Skin epidermis (tissue), 12 donors: ENCODE measurements around the gene APOE.
"Not testable (repeated sequence)": the region's sequence is repeated elsewhere in the genome, so short reads cannot be mapped to it uniquely, and the experiment has no call there.

Experiments
- H3K27ac ChIP-seq, 21 experiments: fragments of 200-600 bp; sonication (generic) in 11 of 21; one replicate each; pipeline ENCODE4 v1.5.0; 2020; ENCODE audit warnings: mild to moderate bottlenecking in 3 of 21, inconsistent platforms in 2 of 21, moderate library complexity in 2 of 21
- H3K4me3 ChIP-seq, 7 experiments: fragments of 200-600 bp; sonication (generic) in 2 of 7; one replicate each; pipeline ENCODE4 v1.5.0; 2020; ENCODE audit warnings: inconsistent platforms in 2 of 7, mild to moderate bottlenecking in 2 of 7, moderate library complexity in 1 of 7

Gene APOE

GRCh38 chr19:44904426-44904994 is 1.1 kb upstream of the APOE start:
- H3K4me3 ChIP-seq, result no peak overlapping the region
- peak overlapping the region in 2 of 21 experiments; percentile 26 to 47 for H3K27ac ChIP-seq

DNA sequence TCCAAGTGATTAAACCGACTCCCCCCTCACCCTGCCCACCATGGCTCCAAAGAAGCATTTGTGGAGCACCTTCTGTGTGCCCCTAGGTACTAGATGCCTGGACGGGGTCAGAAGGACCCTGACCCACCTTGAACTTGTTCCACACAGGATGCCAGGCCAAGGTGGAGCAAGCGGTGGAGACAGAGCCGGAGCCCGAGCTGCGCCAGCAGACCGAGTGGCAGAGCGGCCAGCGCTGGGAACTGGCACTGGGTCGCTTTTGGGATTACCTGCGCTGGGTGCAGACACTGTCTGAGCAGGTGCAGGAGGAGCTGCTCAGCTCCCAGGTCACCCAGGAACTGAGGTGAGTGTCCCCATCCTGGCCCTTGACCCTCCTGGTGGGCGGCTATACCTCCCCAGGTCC is 2.0 kb downstream of the APOE start:
- Histone ChIP-seq H3K27ac (peak overlapping the region in 3 of 21 experiments; percentile 11 to 21 (median 13)), H3K4me3 (peak overlapping the region in 1 of 7 experiments; percentile 40)

GRCh38 chr19:44908074-44908835 is 2.7 kb downstream of the APOE start:
- peak overlapping the region in 1 of 21 experiments; percentile 21 for H3K27ac ChIP-seq
- H3K4me3 ChIP-seq, result no peak overlapping the region

GRCh38 chr19:44908836-44909261 is 3.3 kb downstream of the APOE start:
- Histone ChIP-seq H3K4me3 (no peak overlapping the region), H3K27ac (no peak overlapping the region)

DNA sequence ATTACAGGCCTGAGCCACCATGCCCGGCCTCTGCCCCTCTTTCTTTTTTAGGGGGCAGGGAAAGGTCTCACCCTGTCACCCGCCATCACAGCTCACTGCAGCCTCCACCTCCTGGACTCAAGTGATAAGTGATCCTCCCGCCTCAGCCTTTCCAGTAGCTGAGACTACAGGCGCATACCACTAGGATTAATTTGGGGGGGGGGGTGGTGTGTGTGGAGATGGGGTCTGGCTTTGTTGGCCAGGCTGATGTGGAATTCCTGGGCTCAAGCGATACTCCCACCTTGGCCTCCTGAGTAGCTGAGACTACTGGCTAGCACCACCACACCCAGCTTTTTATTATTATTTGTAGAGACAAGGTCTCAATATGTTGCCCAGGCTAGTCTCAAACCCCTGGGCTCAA is 4.2 kb downstream of the APOE start:
- Histone ChIP-seq H3K27ac (peak overlapping the region in 10 of 21 experiments; percentile 11 to 75 (median 52)), H3K4me3 (no peak overlapping the region)

DNA sequence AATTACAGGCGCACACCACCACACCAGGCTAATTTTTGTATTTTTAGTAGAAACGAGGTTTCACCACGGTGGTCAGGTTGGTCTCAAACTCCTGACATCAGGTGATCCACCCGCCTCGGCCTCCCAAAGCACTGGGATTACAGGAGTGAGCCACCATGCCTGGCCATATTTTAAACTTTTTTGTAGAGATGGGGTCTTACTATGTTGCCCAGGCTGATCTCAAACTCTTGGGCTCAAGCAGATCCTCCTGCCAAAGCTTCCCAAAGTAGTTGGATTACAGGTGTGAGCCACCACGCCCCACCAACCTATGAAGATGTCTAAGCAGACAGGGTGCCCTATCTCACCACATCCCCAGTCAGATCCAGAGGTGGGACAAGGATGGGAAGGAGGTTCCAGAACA is 6.3 kb downstream of the APOE start:
- H3K4me3 ChIP-seq, result not testable (repeated sequence)
- peak overlapping the region in 6 of 21 experiments; percentile 1 to 83 (median 20) for H3K27ac ChIP-seq

GRCh38 chr19:44912854-44913253 is 7.3 kb downstream of the APOE start:
- no peak overlapping the region for H3K4me3 ChIP-seq
- H3K27ac ChIP-seq, result peak overlapping the region in 4 of 21 experiments; percentile 17 to 83 (median 34)

DNA sequence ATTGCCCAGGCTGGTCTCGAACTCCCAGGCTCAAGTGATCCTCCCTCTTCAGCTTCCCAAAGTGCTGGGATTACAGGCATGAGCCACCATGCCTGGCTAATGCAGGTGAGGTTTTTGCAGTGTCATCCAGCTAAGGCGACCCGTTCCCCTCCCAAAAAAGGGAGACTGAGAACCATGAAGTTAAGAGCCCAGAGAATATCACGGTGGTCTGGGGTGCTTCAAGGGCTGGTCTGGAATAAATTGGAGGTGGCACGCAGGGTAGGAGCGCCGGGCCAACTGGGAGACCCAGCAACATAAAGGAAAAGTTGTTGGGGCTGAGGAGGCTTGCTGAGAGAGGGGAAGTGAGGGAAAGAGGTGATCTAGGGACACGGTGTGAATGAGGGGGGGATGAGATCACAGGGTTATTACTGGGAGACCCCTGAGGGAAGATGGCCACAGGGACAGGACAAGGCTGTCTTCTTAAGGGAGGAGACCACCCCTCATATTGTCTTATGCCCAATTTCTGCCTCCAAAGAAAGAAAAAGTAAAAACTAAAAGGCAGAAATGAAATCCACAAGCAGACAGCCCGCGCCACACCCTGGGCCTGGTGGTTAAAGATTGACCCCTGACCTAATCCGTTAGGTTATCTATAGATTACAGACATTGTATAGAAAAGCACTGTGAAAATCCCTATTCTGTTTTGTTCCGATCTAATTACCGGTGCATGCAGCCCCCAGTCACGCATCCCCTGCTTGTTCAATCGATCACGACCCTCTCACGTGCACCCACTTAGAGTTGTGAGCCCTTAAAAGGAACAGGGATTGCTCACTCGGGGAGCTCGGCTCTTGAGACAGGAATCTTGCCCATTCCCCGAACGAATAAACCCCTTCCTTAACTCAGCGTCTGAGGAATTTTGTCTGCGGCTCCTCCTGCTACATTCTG is 8.2 kb downstream of the APOE start:
- H3K27ac ChIP-seq, result peak overlapping the region in 14 of 21 experiments; percentile 5 to 83 (median 64)
- peak overlapping the region in 2 of 7 experiments; percentile 35 to 48 for H3K4me3 ChIP-seq

DNA sequence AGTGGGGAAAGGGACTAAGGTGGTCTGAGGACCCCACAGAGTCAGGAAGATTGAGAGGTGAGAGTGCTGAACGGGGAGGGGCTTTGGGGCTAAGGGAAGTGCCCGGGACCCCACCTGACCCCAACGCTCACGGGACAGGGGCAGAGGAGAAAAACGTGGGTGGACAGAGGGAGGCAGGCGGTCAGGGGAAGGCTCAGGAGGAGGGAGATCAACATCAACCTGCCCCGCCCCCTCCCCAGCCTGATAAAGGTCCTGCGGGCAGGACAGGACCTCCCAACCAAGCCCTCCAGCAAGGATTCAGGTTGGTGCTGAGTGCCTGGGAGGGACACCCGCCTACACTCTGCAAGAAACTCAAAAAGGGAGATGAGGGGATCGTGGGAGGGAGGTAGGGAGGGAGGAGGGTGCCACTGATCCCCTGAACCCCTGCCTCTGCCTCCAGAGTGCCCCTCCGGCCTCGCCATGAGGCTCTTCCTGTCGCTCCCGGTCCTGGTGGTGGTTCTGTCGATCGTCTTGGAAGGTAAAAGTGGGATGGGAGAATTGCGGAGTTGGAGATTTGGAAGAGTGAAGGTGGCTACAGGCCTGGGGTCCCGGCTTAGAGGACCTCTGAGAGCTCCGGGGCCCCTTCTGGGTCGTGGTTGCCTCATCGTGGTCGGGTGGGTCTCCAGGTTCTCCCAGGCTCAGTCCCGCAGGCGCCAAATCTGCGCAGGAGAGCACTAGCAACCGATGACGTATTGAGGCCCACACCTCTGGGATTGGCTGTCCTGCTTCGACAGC is 9.0 kb downstream of the APOE start, which contains the start of gene APOC1:
TSS of gene APOC1 (plus strand) at position 176 of the 774 bp plus-strand sequence. CDS start at position 460, 284 bp downstream.
- H3K27ac ChIP-seq, result peak within 1 kb of the TSS in 19 of 21 experiments; percentile 5 to 83 (median 57)

DNA sequence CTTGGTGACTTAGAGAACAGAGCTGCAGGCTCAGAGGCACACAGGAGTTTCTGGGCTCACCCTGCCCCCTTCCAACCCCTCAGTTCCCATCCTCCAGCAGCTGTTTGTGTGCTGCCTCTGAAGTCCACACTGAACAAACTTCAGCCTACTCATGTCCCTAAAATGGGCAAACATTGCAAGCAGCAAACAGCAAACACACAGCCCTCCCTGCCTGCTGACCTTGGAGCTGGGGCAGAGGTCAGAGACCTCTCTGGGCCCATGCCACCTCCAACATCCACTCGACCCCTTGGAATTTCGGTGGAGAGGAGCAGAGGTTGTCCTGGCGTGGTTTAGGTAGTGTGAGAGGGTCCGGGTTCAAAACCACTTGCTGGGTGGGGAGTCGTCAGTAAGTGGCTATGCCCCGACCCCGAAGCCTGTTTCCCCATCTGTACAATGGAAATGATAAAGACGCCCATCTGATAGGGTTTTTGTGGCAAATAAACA is 18.7 kb downstream of the APOE start:
- peak overlapping the region in 9 of 21 experiments; percentile 7 to 73 (median 47) for H3K27ac ChIP-seq
- H3K4me3 ChIP-seq, result no peak overlapping the region

More for the DNA sequence above, 9.0 kb downstream of the APOE start, which contains the start of gene APOC1:
- H3K4me3 ChIP-seq, result peak within 1 kb of the TSS; percentile 30 to 48 (median 36)

GRCh38 chr19:44925114-44925891 is 19.7 kb downstream of the APOE start:
- peak overlapping the region in 15 of 21 experiments; percentile 7 to 73 (median 50) for H3K27ac ChIP-seq
- no peak overlapping the region for H3K4me3 ChIP-seq

- H3K27ac ChIP-seq, result peak overlapping the region in 7 of 21 experiments; percentile 12 to 69 (median 30)
- peak overlapping the region in 2 of 7 experiments; percentile 11 to 22 for H3K4me3 ChIP-seq
Measured at GRCh38 chr19:44926245-44927077, 20.9 kb downstream of the APOE start.

GRCh38 chr19:44927746-44928145 is 22.1 kb downstream of the APOE start:
- H3K27ac ChIP-seq, result no peak overlapping the region
- H3K4me3 ChIP-seq, result no peak overlapping the region

DNA sequence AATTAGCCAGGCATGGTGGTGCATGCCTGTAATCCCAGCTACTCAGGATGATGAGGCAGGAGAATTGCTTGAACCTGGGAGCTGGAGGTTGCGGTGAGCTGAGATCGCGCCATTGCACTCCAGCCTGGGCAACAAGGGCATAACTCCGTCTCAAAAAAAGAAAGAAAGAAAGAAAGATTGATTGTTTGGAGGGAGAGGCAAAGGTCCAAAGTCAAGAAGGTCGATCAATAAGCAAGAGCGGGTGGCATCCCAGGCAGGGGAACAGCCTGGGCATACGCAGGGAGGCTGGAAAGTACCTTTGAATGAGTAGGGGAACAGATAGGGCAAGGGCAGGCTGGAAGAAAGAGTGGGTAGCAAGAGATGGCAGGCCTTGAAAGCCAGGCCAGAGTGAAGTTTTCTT is 24.5 kb downstream of the APOE start:
- Histone ChIP-seq H3K4me3 (no peak overlapping the region), H3K27ac (no peak overlapping the region)

DNA sequence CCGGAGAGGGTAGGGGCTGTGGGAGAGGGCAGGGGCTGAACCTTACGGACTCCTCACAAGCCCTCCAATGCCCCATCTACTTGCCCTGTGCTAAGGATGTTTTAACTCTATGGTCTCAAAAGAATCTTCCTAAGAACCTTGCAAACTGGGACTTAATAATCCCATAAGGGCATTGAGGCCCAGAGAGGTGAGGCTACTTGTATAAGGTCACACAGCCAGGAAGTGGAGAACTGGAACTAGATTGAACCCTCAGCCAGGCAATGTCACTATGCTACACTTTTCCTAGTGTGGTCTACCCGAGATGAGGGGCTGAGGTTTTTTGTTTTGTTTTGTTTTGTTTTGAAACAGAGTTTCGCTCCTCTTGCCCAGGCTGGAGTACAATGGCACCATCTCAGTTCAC is 25.9 kb downstream of the APOE start:
- no peak overlapping the region for H3K4me3 ChIP-seq
- no peak overlapping the region for H3K27ac ChIP-seq

DNA sequence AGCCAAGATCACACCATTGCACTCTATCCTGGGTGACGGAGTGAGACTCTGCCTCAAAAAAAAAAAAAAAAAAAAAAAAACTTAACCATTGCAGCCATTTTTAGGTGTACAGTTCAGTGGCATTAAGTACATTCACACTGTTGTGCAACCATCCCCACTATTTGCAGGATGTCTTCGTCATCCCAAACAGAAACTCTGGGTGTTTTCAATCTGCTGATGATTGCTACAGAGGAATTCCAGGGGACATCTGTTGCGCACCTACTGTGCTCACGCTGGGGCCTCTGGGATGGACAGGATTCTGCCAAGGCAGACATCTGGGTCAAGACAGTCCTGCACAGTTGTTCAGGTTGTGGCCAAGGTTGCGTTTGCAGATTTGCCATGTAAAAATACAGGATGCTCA is 34.1 kb downstream of the APOE start:
- no peak overlapping the region for H3K4me3 ChIP-seq
- no peak overlapping the region for H3K27ac ChIP-seq

DNA sequence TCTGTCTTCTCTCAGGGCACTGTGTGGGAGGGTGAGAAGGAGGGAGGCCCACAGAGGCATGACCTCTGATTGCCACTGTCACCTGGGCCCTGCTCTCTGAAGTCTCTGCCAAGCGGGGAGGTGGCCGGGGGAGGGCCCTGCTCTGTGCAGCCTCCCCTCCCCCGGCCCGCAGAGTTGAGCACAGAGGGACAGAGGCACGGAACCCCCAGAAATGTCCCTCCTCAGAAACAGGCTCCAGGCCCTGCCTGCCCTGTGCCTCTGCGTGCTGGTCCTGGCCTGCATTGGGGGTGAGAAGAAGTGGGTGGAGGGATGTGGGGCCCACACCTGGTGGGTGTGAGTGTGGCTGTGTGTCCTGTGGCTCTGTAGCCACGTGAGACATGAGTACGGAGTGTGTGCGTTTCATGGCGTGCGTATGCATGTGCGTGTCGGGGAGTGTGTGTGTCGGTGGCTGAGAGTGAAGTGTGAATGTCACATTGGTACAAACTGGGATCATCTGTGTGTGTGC is 36.5 kb downstream of the APOE start, which contains the start of gene APOC4:
TSS of gene APOC4 (plus strand) at position 171 of the 505 bp plus-strand sequence. CDS start at position 212, 41 bp downstream.
- no peak within 1 kb of the TSS for H3K4me3 ChIP-seq

More for the DNA sequence above, 36.5 kb downstream of the APOE start, which contains the start of gene APOC4:
- H3K27ac ChIP-seq, result no peak within 1 kb of the TSS
